Breast epithelium (tissue), 4 donors: ENCODE results near the gene ZNF718. TPM values are rescaled to one million over a fixed set of nuclear protein-coding genes. Genes with fewer than 3 reads are reported as not detected.
"Not testable (repeated sequence)": the region's sequence is repeated elsewhere in the genome, so short reads cannot be mapped to it uniquely, and the experiment has no call there.

Experiments
- DNase-seq, 2 donors: peaks; one replicate each; pipeline ENCODE4 v3.0.0-alpha.2; 2019; ENCODE audit warnings: low spot score in 2 of 2
- H3K27ac ChIP-seq, 2 donors: fragments of 200-600 bp; sonication (generic) in 1 of 2; one replicate each; pipeline ENCODE4 v1.5.1; 2016 to 2019; ENCODE audit warnings: mild to moderate bottlenecking in 1 of 2
- H3K27me3 ChIP-seq, 2 donors: fragments of 200-600 bp; sonication (generic) in 1 of 2; one replicate each; pipeline versions ENCODE4 v1.5.1 to v1.6.0; 2017 to 2019; ENCODE audit warnings: control low read depth in 1 of 2, mild to moderate bottlenecking in 1 of 2
- H3K36me3 ChIP-seq: fragments of 200-600 bp; one replicate; pipeline ENCODE4 v1.5.1; 2019
- H3K4me1 ChIP-seq, 2 donors: fragments of 200-600 bp; sonication (generic); one replicate each; pipeline ENCODE4 v1.5.1; 2016 to 2019; ENCODE audit warnings: control low read depth in 1 of 2
- H3K4me3 ChIP-seq, 3 donors: fragments of 200-600 bp; sonication (generic); 1 replicate in 2 of 3; 2 replicates in 1 of 3; pipeline ENCODE4 v1.5.1; 2016 to 2019; ENCODE audit warnings: mild to moderate bottlenecking in 3 of 3, moderate library complexity in 2 of 3
- H3K9me3 ChIP-seq, 2 donors: fragments of 200-600 bp; sonication (generic) in 1 of 2; one replicate each; pipeline ENCODE4 v1.5.1; 2016 to 2019; ENCODE audit warnings: control low read depth in 1 of 2
- POLR2A ChIP-seq: fragments of 450-650 bp; IDR thresholded peaks from one replicate; pipeline ENCODE4 v1.6.1; 2016; ENCODE audit warnings: antibody characterized with exemption, mild to moderate bottlenecking, moderate library complexity
- POLR2AphosphoS5 ChIP-seq, 3 donors: sonication (generic); formaldehyde crosslinking; IDR thresholded peaks; one replicate each; pipeline ENCODE4 v1.6.1; 2017; ENCODE audit warnings: antibody characterized with exemption in 3 of 3
- intact Hi-C: fragments of 100-400 bp; cut with DNase I; formaldehyde crosslinking; loops from one replicate; pipeline ENCODE4 v1.15.1; 2023; ENCODE audit warnings: low total_unique reads
- total RNA-seq, 3 donors: library from RNA; depleted of rRNA; stranded (reverse); fragments of >200 nt; gene quantifications; one replicate each; pipeline ENCODE4 v1.1.0, GENCODE V29; 2016
- TF ChIP-seq, protein P1 (sequence below), 3 donors: fragments of 450-650 bp; IDR thresholded peaks; one replicate each; pipeline ENCODE4 v1.5.1; 2016 to 2017; ENCODE audit warnings: antibody characterized with exemption in 3 of 3, mild to moderate bottlenecking in 3 of 3, moderate library complexity in 3 of 3

Gene ZNF718
- total RNA-seq, 3 donors from 2014 or later: 4.6 to 13.4 (median 12.7) TPM

DNA sequence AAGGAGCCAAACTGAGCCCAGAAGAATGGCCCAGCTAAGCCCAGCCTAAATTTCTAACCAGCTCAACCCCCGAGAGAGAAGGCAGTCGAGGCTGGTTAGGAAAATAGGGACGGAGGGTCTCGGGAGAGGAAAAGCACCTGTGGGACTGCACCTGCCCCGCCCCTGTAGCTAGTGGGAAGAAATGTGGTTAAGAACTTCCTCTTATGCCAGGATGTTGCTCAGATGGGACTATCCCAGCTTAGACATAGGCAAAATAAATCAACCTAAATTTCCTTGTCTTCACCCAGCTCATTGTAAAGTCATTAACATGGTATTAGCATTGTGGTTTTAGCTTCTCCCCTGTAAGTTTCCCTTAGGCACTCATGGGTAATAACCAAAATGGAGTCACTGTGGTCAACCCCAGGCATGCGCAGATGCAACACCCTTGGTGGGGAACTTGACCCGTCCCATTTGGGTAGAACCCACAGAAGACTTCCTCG, 86.8 kb downstream of the ZNF718 start:
- TF ChIP-seq POLR2AphosphoS5 (IDR thresholded peaks at IDR 0.05) (no peak), POLR2A (no peak)
- TF ChIP-seq, protein P1, sequence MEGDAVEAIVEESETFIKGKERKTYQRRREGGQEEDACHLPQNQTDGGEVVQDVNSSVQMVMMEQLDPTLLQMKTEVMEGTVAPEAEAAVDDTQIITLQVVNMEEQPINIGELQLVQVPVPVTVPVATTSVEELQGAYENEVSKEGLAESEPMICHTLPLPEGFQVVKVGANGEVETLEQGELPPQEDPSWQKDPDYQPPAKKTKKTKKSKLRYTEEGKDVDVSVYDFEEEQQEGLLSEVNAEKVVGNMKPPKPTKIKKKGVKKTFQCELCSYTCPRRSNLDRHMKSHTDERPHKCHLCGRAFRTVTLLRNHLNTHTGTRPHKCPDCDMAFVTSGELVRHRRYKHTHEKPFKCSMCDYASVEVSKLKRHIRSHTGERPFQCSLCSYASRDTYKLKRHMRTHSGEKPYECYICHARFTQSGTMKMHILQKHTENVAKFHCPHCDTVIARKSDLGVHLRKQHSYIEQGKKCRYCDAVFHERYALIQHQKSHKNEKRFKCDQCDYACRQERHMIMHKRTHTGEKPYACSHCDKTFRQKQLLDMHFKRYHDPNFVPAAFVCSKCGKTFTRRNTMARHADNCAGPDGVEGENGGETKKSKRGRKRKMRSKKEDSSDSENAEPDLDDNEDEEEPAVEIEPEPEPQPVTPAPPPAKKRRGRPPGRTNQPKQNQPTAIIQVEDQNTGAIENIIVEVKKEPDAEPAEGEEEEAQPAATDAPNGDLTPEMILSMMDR (IDR thresholded peaks at IDR 0.05): no peak
- no peaks in the 10 kb centered on the region for H3K4me1 ChIP-seq
- H3K4me3 ChIP-seq: no peak overlapping the region
- no peaks in the 10 kb centered on the region for H3K36me3 ChIP-seq
- H3K27me3 ChIP-seq: no peaks in the 10 kb centered on the region
- no peak for DNase-seq
- intact Hi-C loops: no loop called here
- H3K27ac ChIP-seq: no peak overlapping the region
- H3K9me3 ChIP-seq: peaks cover 2 to 5% of the 10 kb centered on the region in 2 donors

DNA sequence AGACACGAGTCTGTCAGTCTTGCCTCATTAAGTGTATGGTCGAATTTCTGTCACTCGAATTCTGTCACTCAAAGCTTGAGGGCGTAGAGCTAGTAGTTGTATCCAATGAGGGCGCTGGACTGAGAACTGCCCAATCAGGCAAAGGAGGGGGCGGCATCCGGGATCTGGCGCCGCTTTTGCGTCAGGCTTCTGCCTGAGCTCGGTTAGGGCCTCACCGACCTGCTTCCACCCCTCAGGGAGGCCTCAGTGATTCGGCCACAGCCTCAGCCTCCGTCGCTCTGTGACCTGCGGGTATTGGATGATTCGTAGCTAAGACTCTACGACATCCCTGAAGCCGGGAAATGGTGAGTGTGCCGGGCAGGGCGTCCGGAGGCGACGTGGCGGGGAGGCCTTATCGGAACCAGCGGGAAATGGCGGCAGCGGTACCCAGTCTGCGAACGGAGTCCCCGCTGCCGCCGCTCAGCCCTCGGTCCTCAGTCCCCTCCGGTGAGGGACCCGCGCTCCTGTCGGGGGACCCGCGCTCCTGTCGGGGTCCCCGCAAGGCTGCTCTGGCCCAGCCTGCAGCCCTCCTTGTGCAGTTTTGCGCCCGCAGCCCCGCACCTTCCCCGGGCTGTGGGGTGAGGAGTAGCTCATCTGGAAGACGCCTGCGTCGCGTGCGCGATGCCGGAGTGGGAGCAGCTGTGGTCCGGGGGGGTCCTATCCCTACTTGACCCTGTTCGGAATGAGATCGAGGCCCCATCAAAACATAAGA, 88.3 kb downstream of the ZNF718 start:
- TF ChIP-seq, protein P1 (IDR thresholded peaks at IDR 0.05): no peak
- peak in 2 of 3 donors; percentile 50 to 84 for TF ChIP-seq POLR2AphosphoS5 (IDR thresholded peaks at IDR 0.05)
- no peaks in the 10 kb centered on the region for H3K36me3 ChIP-seq
- peaks cover 4 to 7% of the 10 kb centered on the region in 2 donors for H3K9me3 ChIP-seq
- H3K27me3 ChIP-seq: no peaks in the 10 kb centered on the region
- intact Hi-C loops: no loop called here
- peak overlapping the region; percentile 80 to 83 for H3K27ac ChIP-seq
- H3K4me1 ChIP-seq: no peaks in the 10 kb centered on the region
- H3K4me3 ChIP-seq: peak overlapping the region; percentile 39 to 82 (median 68)
- DNase-seq: peak; percentile 74 to 81

DNA sequence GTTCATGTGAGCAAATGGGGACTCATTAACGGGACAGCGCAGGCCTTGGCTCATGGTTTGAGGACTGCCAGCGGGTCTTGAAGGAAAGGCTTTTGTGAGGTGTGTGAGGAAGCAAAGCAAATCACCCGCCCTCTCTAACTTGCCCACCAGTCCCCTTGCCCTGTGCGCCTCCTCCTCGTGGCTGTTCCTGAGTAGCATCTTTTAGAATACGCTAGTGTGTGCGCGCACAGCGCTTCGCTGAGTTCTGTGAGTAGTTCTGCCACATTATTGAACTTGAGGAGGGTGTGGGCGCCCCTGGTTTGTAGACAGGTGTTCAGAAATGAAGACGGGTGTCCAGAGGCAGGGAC, 88.9 kb downstream of the ZNF718 start:
- peaks cover 4 to 12% of the 10 kb centered on the region in 2 donors for H3K9me3 ChIP-seq
- DNase-seq, H3K4me1 ChIP-seq, intact Hi-C loops, H3K27me3 ChIP-seq, H3K36me3 ChIP-seq: not testable (repeated sequence)
- H3K4me3 ChIP-seq: peak overlapping the region; percentile 39 to 82 (median 68)
- H3K27ac ChIP-seq: peak overlapping the region; percentile 80 to 83

Other genes with a start within 250 kb of the ZNF718 start
- gene ZNF595, start 71.2 kb upstream of the ZNF718 start, total RNA-seq: 10 to 100 TPM; 34.6 to 53.6 (median 41.3) TPM
- 1 to 10 TPM in 1 of 3 donors, under 1 TPM in 2; 0.16 to 1.2 (median 0.66) TPM for gene ZNF732, start 181.0 kb downstream of the ZNF718 start, total RNA-seq
- 10 to 100 TPM; 19.5 to 53.0 (median 39.0) TPM for gene ZNF141, start 213.3 kb downstream of the ZNF718 start, total RNA-seq